Aorta (tissue), 5 donors: ENCODE measurements around the gene SLC6A6. TPM values are rescaled to one million over a fixed set of nuclear protein-coding genes. Genes with fewer than 3 reads are reported as not detected.

Source experiments
- ATAC-seq: fragments of 200-7000 bp; cut with Tn5 transposase; one replicate; pipeline ENCODE4 v1.9.1; 2022; ENCODE audit warnings: moderate library complexity; ENCODE audit not compliant: low FRiP score
- DNase-seq, 2 donors: peaks; one replicate each; pipeline ENCODE4 v3.0.0-alpha.2; 2020
- H3K27ac ChIP-seq, 2 donors: one replicate each; pipeline ENCODE4 v1.5.1; 2013; ENCODE audit warnings: low read length in 2 of 2, mild to moderate bottlenecking in 2 of 2, moderate library complexity in 2 of 2, control low read depth in 1 of 2, inconsistent platforms in 1 of 2, low read depth in 1 of 2
- H3K27me3 ChIP-seq, 2 donors: one replicate each; pipeline ENCODE4 v1.6.1; 2013; ENCODE audit warnings: control low read depth in 1 of 2, low read length in 1 of 2, mild to moderate bottlenecking in 1 of 2, moderate library complexity in 1 of 2; ENCODE audit not compliant: insufficient read depth in 2 of 2, control insufficient read depth in 1 of 2
- H3K36me3 ChIP-seq, 2 donors: one replicate each; pipeline ENCODE4 v1.6.1; 2013; ENCODE audit warnings: control low read depth in 1 of 2, low read length in 1 of 2, mild to moderate bottlenecking in 1 of 2; ENCODE audit not compliant: insufficient read depth in 2 of 2, control insufficient read depth in 1 of 2
- H3K4me1 ChIP-seq, 2 donors: one replicate each; pipeline ENCODE4 v1.6.1; 2013; ENCODE audit warnings: low read length in 2 of 2, control low read depth in 1 of 2, mild to moderate bottlenecking in 1 of 2, moderate library complexity in 1 of 2; ENCODE audit not compliant: insufficient read depth in 2 of 2, control insufficient read depth in 1 of 2
- H3K4me3 ChIP-seq, 2 donors: one replicate each; pipeline ENCODE4 v1.5.1; 2013; ENCODE audit warnings: low read length in 2 of 2, control low read depth in 1 of 2, mild to moderate bottlenecking in 1 of 2
- H3K9me3 ChIP-seq: one replicate; pipeline ENCODE4 v1.6.1; 2013; ENCODE audit warnings: mild to moderate bottlenecking, low read length; ENCODE audit not compliant: control insufficient read depth
- WGBS, 2 donors: extraction: QIAGEN DNeasy Blood & Tissue Kit; methylation state at CpG; one replicate each; pipeline ENCODE4 v1.1.7; 2013; 5-methylcytosine and 5-hydroxymethylcytosine counted together
- intact Hi-C, 2 donors: fragments of 100-400 bp; cut with DNase I; formaldehyde crosslinking; loops; one replicate each; pipeline versions ENCODE4 v1.14.2 to v1.15.0; 2022
- polyA plus RNA-seq, 2 donors: library from polyadenylated mRNA; stranded (reverse); fragments of 200-250 nt; gene quantifications; one replicate each; pipeline ENCODE4 v1.2.3, GENCODE V29; 2013
- total RNA-seq, 2 donors: library from RNA; stranded (reverse); fragmentation: NEBNext Ultra II Directional; extraction: Animal tissue kit (Norgen Biotek cat#: 25700); gene quantifications; one replicate each; pipeline ENCODE4 v1.2.1, GENCODE V29; 2021
- donor health status: healthy with polysubstance abuse.
- donor health status: Bipolar disorder and iron deficiency.
- donor health status: DM: no; HTN: no; CAD: no.
- donor health status: DM: no; HTN: no; CAD: no.
- donor health status: DM: yes; HTN: yes; CAD: no.

Gene SLC6A6
- total and polyA plus RNA-seq, 4 donors = 5.3 to 62.2 (median 21.3) TPM

GRCh38 chr3:14454639-14455310, 52.4 kb downstream of the SLC6A6 start:
- no peak for DNase-seq
- Histone ChIP-seq H3K36me3 (no peaks in the 10 kb centered on the region), H3K4me1 (no peaks in the 10 kb centered on the region), H3K27me3 (no peaks in the 10 kb centered on the region), H3K4me3 (no peak overlapping the region), H3K27ac (no peak overlapping the region), H3K9me3 (no peaks in the 10 kb centered on the region)
- intact Hi-C loops = loop anchor here (5.0 to 10.0 kb wide), 2 partner anchors 52 to 560 kb away; partner anchors contain the start of gene SLC6A6 (in 2 of the 2)
- WGBS, 2 donors = 56 to 60% methylated on average over 8 of the region's 8 CpGs
- no peak for ATAC-seq

- no peaks in the 10 kb centered on the region for H3K27me3 ChIP-seq
- intact Hi-C loops = loop anchor here in 1 of 2 donors (10.0 kb wide), 1 partner anchor 561 kb away; no protein-coding TSS in a partner anchor
- ATAC-seq (no peak), DNase-seq (peak in 1 of 2 donors; percentile 65)
- no peaks in the 10 kb centered on the region for H3K9me3 ChIP-seq
- no peak overlapping the region for H3K27ac ChIP-seq
- H3K4me1 ChIP-seq = no peaks in the 10 kb centered on the region
- no peaks in the 10 kb centered on the region for H3K36me3 ChIP-seq
- 49 to 53% methylated on average over 6 of the region's 6 CpGs for WGBS, 2 donors
- H3K4me3 ChIP-seq = no peak overlapping the region
Measured at GRCh38 chr3:14455571-14456317, 53.3 kb downstream of the SLC6A6 start.

GRCh38 chr3:14456794-14457193, 54.4 kb downstream of the SLC6A6 start:
- intact Hi-C loops = loop anchor here in 1 of 2 donors (10.0 kb wide), 1 partner anchor 562 kb away; no protein-coding TSS in a partner anchor
- DNase-seq = no peak
- H3K27ac ChIP-seq = no peak overlapping the region
- H3K27me3 ChIP-seq = no peaks in the 10 kb centered on the region
- H3K9me3 ChIP-seq = no peaks in the 10 kb centered on the region
- no peak for ATAC-seq
- no peaks in the 10 kb centered on the region for H3K36me3 ChIP-seq
- H3K4me1 ChIP-seq = no peaks in the 10 kb centered on the region
- no peak overlapping the region for H3K4me3 ChIP-seq
- WGBS, 2 donors = 62 to 68% methylated on average over 8 of the region's 8 CpGs

- H3K4me1 ChIP-seq = no peaks in the 10 kb centered on the region
- no peaks in the 10 kb centered on the region for H3K9me3 ChIP-seq
- no peak overlapping the region for H3K27ac ChIP-seq
- no peak for ATAC-seq
- no peaks in the 10 kb centered on the region for H3K36me3 ChIP-seq
- WGBS, 2 donors = 87 to 92% methylated on average over 5 of the region's 5 CpGs
- no peak overlapping the region for H3K4me3 ChIP-seq
- no peak for DNase-seq
- intact Hi-C loops = loop anchor here in 1 of 2 donors (10.0 kb wide), 1 partner anchor 563 kb away; no protein-coding TSS in a partner anchor
- no peaks in the 10 kb centered on the region for H3K27me3 ChIP-seq
Measured at GRCh38 chr3:14457481-14457880, 55.1 kb downstream of the SLC6A6 start.

GRCh38 chr3:14457999-14458398, 55.6 kb downstream of the SLC6A6 start:
- 82 to 89% methylated on average over 9 of the region's 9 CpGs for WGBS, 2 donors
- H3K27ac ChIP-seq = no peak overlapping the region

GRCh38 chr3:14458434-14459275, 56.2 kb downstream of the SLC6A6 start:
- ATAC-seq (no peak), DNase-seq (no peak)
- no peaks in the 10 kb centered on the region for H3K9me3 ChIP-seq
- no peak overlapping the region for H3K4me3 ChIP-seq
- H3K36me3 ChIP-seq = no peaks in the 10 kb centered on the region
- no peak overlapping the region for H3K27ac ChIP-seq
- H3K4me1 ChIP-seq = no peaks in the 10 kb centered on the region
- intact Hi-C loops = loop anchor here in 1 of 2 donors (10.0 kb wide), 1 partner anchor 564 kb away; no protein-coding TSS in a partner anchor
- 84 to 87% methylated on average over 11 of the region's 11 CpGs for WGBS, 2 donors
- H3K27me3 ChIP-seq = no peaks in the 10 kb centered on the region

More at GRCh38 chr3:14457999-14458398, 55.6 kb downstream of the SLC6A6 start:
- ATAC-seq (no peak), DNase-seq (no peak)
- H3K9me3 ChIP-seq = no peaks in the 10 kb centered on the region
- no peaks in the 10 kb centered on the region for H3K4me1 ChIP-seq
- intact Hi-C loops = loop anchor here in 1 of 2 donors (10.0 kb wide), 1 partner anchor 563 kb away; no protein-coding TSS in a partner anchor
- no peaks in the 10 kb centered on the region for H3K36me3 ChIP-seq
- no peaks in the 10 kb centered on the region for H3K27me3 ChIP-seq
- no peak overlapping the region for H3K4me3 ChIP-seq

- H3K36me3 ChIP-seq = no peaks in the 10 kb centered on the region
- WGBS, 2 donors = 81 to 87% methylated on average over 5 of the region's 5 CpGs
- intact Hi-C loops = loop anchor here in 1 of 2 donors (10.0 kb wide), 1 partner anchor 565 kb away; no protein-coding TSS in a partner anchor
- H3K27me3 ChIP-seq = no peaks in the 10 kb centered on the region
- H3K9me3 ChIP-seq = no peaks in the 10 kb centered on the region
- no peak overlapping the region for H3K4me3 ChIP-seq
- ATAC-seq (no peak), DNase-seq (no peak)
- H3K4me1 ChIP-seq = no peaks in the 10 kb centered on the region
- no peak overlapping the region for H3K27ac ChIP-seq
Measured at GRCh38 chr3:14459384-14459783, 57.0 kb downstream of the SLC6A6 start.

- WGBS, 2 donors = 72 to 82% methylated on average over 3 of the region's 3 CpGs
- Histone ChIP-seq H3K36me3 (no peaks in the 10 kb centered on the region), H3K4me3 (no peak overlapping the region), H3K27ac (no peak overlapping the region), H3K27me3 (no peaks in the 10 kb centered on the region), H3K4me1 (no peaks in the 10 kb centered on the region), H3K9me3 (no peaks in the 10 kb centered on the region)
- intact Hi-C loops = loop anchor here in 1 of 2 donors (2.0 to 10.0 kb wide), 2 partner anchors 55 to 565 kb away; no protein-coding TSS in a partner anchor
- ATAC-seq = no peak
- no peak for DNase-seq
Measured at GRCh38 chr3:14459787-14460186, 57.4 kb downstream of the SLC6A6 start.
